GM19395 (cell line): Measurements from ENCODE around the gene TMEM225B.
"Not testable (repeated sequence)": the region's sequence is repeated elsewhere in the genome, so short reads cannot be mapped to it uniquely, and the experiment has no call there.

ENCODE experiments used
- ATAC-seq: cut with Tn5 transposase; IDR thresholded peaks from one replicate; pipeline ENCODE4 v1.9.1; 2021; ENCODE audit warnings: mild to moderate bottlenecking, moderate library complexity; ENCODE audit not compliant: unreplicated experiment

Gene TMEM225B

GRCh38 chr7:99653754-99654153, 55.7 kb downstream of the TMEM225B start:
- no peak for ATAC-seq

GRCh38 chr7:99654626-99655025, 56.6 kb downstream of the TMEM225B start:
- ATAC-seq: not testable (repeated sequence)

- ATAC-seq: not testable (repeated sequence)
Measured at GRCh38 chr7:99657879-99658278, 59.8 kb downstream of the TMEM225B start.
